GM21526 (cell line): ENCODE results near the gene FAM186B.

Experiments
- ATAC-seq: cut with Tn5 transposase; IDR thresholded peaks from one replicate; pipeline ENCODE4 v1.9.1; 2021; ENCODE audit warnings: moderate library complexity; ENCODE audit not compliant: unreplicated experiment, low FRiP score

Gene FAM186B

GRCh38 chr12:49577589-49578315 lies 27.7 kb downstream of the FAM186B start:
- no peak for ATAC-seq

- ATAC-seq: peak; percentile 8
Observed at GRCh38 chr12:49568442-49569162, 36.8 kb downstream of the FAM186B start.

GRCh38 chr12:49567611-49568441 lies 37.6 kb downstream of the FAM186B start, which contains the start of gene MCRS1:
Gene MCRS1, minus strand, starts transcription at chr12:49568142. Its CDS starts 1,411 bp downstream, at chr12:49566731.
- ATAC-seq: peak; percentile 65

GRCh38 chr12:49567302-49567610 lies 38.2 kb downstream of the FAM186B start:
- ATAC-seq: peak; percentile 10

GRCh38 chr12:49566361-49566760 lies 39.1 kb downstream of the FAM186B start:
- ATAC-seq: no peak

GRCh38 chr12:49565406-49566265 lies 39.8 kb downstream of the FAM186B start:
- no peak for ATAC-seq

- no peak for ATAC-seq
Observed at GRCh38 chr12:49564686-49565405, 40.6 kb downstream of the FAM186B start.

- no peak for ATAC-seq
Observed at GRCh38 chr12:49563951-49564685, 41.3 kb downstream of the FAM186B start.

GRCh38 chr12:49562831-49563230 lies 42.6 kb downstream of the FAM186B start:
- ATAC-seq: no peak

- ATAC-seq: no peak
Observed at GRCh38 chr12:49562233-49562632, 43.2 kb downstream of the FAM186B start.

GRCh38 chr12:49560695-49561094 lies 44.7 kb downstream of the FAM186B start:
- ATAC-seq: no peak

- no peak for ATAC-seq
Observed at GRCh38 chr12:49559011-49559675, 46.3 kb downstream of the FAM186B start.

- ATAC-seq: no peak
Observed at GRCh38 chr12:49558526-49558925, 46.9 kb downstream of the FAM186B start.

- no peak for ATAC-seq
Observed at GRCh38 chr12:49557917-49558215, 47.6 kb downstream of the FAM186B start.

- no peak for ATAC-seq
Observed at GRCh38 chr12:49557187-49557916, 48.1 kb downstream of the FAM186B start.

GRCh38 chr12:49556391-49557186 lies 48.9 kb downstream of the FAM186B start:
- no peak for ATAC-seq
